Liver (tissue), 9 donors: ENCODE measurements around the gene SESTD1. TPM values are rescaled to one million over a fixed set of nuclear protein-coding genes. Genes with fewer than 3 reads are reported as not detected.

ENCODE experiments used
- DNase-seq: peaks from one replicate; pipeline ENCODE4 v3.0.0-alpha.2; 2017; ENCODE audit warnings: low spot score
- H3K27ac ChIP-seq, 2 donors: one replicate each; pipeline ENCODE4 v1.7.0; 2013; ENCODE audit warnings: inconsistent platforms in 2 of 2, low read length in 2 of 2, control low read depth in 1 of 2, low read depth in 1 of 2, mild to moderate bottlenecking in 1 of 2
- H3K27me3 ChIP-seq, 4 donors: one replicate each; pipeline versions ENCODE4 v1.6.1 to v1.7.0; 2013; ENCODE audit warnings: low read length in 3 of 4, inconsistent platforms in 1 of 4, mild to moderate bottlenecking in 1 of 4, moderate library complexity in 1 of 4; ENCODE audit not compliant: control insufficient read depth in 4 of 4, insufficient read depth in 4 of 4
- H3K36me3 ChIP-seq, 4 donors: one replicate each; pipeline versions ENCODE4 v1.6.1 to v1.7.0; 2013; ENCODE audit warnings: low read length in 3 of 4, mild to moderate bottlenecking in 3 of 4, low read depth in 1 of 4, moderate library complexity in 1 of 4; ENCODE audit not compliant: control insufficient read depth in 4 of 4, insufficient read depth in 3 of 4
- H3K4me1 ChIP-seq, 4 donors: one replicate each; pipeline versions ENCODE4 v1.6.1 to v1.7.0; 2013; ENCODE audit warnings: low read length in 3 of 4, mild to moderate bottlenecking in 3 of 4, moderate library complexity in 1 of 4; ENCODE audit not compliant: control insufficient read depth in 4 of 4, insufficient read depth in 4 of 4
- H3K4me3 ChIP-seq, 3 donors: one replicate each; pipeline versions ENCODE4 v1.6.1 to v1.7.0; 2013; ENCODE audit warnings: low read length in 3 of 3, control low read depth in 1 of 3, low read depth in 1 of 3, mild to moderate bottlenecking in 1 of 3
- H3K9ac ChIP-seq, 2 donors: one replicate each; pipeline ENCODE4 v1.7.0; 2013; ENCODE audit warnings: low read length in 2 of 2, mild to moderate bottlenecking in 2 of 2, moderate library complexity in 2 of 2, control low read depth in 1 of 2, low read depth in 1 of 2
- H3K9me3 ChIP-seq, 4 donors: one replicate each; pipeline versions ENCODE4 v1.6.1 to v1.7.0; 2013; ENCODE audit warnings: low read length in 3 of 4; ENCODE audit not compliant: control insufficient read depth in 4 of 4
- EGR1 ChIP-seq, 2 donors: IDR thresholded peaks; 2 replicates each; pipeline ENCODE4 v1.6.1; 2016 to 2018; ENCODE audit warnings: antibody characterized with exemption in 2 of 2, low read depth in 2 of 2
- FOXA2 ChIP-seq: IDR thresholded peaks from 2 replicates; pipeline ENCODE4 v1.6.1; 2016; ENCODE audit warnings: antibody characterized with exemption
- GABPA ChIP-seq, 2 donors: IDR thresholded peaks in 1 of 2; conservative IDR thresholded peaks in 1 of 2; 2 replicates each; pipeline ENCODE4 v1.6.1; 2016; ENCODE audit warnings: antibody characterized with exemption in 2 of 2, mild to moderate bottlenecking in 1 of 2, moderate library complexity in 1 of 2
- HNF4A ChIP-seq, 2 donors: conservative IDR thresholded peaks; 2 replicates each; pipeline ENCODE4 v1.6.1; 2016; ENCODE audit warnings: antibody characterized with exemption in 2 of 2, mild to moderate bottlenecking in 2 of 2
- HNF4G ChIP-seq: IDR thresholded peaks from 2 replicates; pipeline ENCODE4 v1.6.1; 2016; ENCODE audit warnings: antibody characterized with exemption
- JUND ChIP-seq, 2 donors: IDR thresholded peaks; 2 replicates each; pipeline ENCODE4 v1.6.1; 2016; ENCODE audit warnings: antibody characterized with exemption in 2 of 2
- MAX ChIP-seq: IDR thresholded peaks from 2 replicates; pipeline ENCODE4 v1.6.1; 2016; ENCODE audit warnings: antibody characterized with exemption
- NR2F2 ChIP-seq: IDR thresholded peaks from 2 replicates; pipeline ENCODE4 v1.6.1; 2016; ENCODE audit warnings: antibody characterized with exemption
- RAD21 ChIP-seq, 2 donors: IDR thresholded peaks; 2 replicates each; pipeline ENCODE4 v1.6.1; 2016; ENCODE audit warnings: antibody characterized with exemption in 2 of 2, mild to moderate bottlenecking in 2 of 2
- RXRA ChIP-seq, 2 donors: IDR thresholded peaks; 2 replicates each; pipeline ENCODE4 v1.6.1; 2017 to 2018; ENCODE audit warnings: antibody characterized with exemption in 2 of 2, mild to moderate bottlenecking in 1 of 2
- TAF1 ChIP-seq: conservative IDR thresholded peaks from 2 replicates; pipeline ENCODE4 v1.6.1; 2016; ENCODE audit warnings: antibody characterized with exemption, mild to moderate bottlenecking
- YY1 ChIP-seq: IDR thresholded peaks from 2 replicates; pipeline ENCODE4 v1.6.1; 2016; ENCODE audit warnings: antibody characterized with exemption, mild to moderate bottlenecking
- WGBS: extraction: QIAGEN DNeasy Blood & Tissue Kit; methylation state at CpG from one replicate; pipeline ENCODE4 v1.1.7; 2013; 5-methylcytosine and 5-hydroxymethylcytosine counted together
- polyA plus RNA-seq, 2 donors: library from polyadenylated mRNA; stranded (reverse) in 1 of 2; unstranded in 1 of 2; fragments of 200-250 nt in 1 of 2; fragments of >200 nt in 1 of 2; fragmentation: Nextera tagmentation in 1 of 2; extraction: Ambion mirVana in 1 of 2; gene quantifications; one replicate each; pipeline versions ENCODE4 v1.2.1 to v1.2.3, GENCODE V29; 2013 to 2015
- total RNA-seq, 2 donors: library from RNA; depleted of rRNA; stranded (reverse); fragments of >200 nt; gene quantifications; one replicate each; pipeline ENCODE4 v1.2.3, GENCODE V29; 2014
- TF ChIP-seq, protein P1 (sequence below): IDR thresholded peaks from 2 replicates; pipeline ENCODE4 v1.6.1; 2016; ENCODE audit warnings: antibody characterized with exemption
- TF ChIP-seq, protein P2 (sequence below): fragments of 150-350 bp; IDR thresholded peaks from 2 replicates; pipeline ENCODE4 v1.5.1; 2017; ENCODE audit warnings: improper control_type of control experiment, low read depth, low read length; ENCODE audit not compliant: missing input control
- TF ChIP-seq, protein P3 (sequence below): IDR thresholded peaks from 2 replicates; pipeline ENCODE4 v1.6.1; 2016; ENCODE audit warnings: antibody characterized with exemption
- donor health status: healthy.
- donor health status: healthy.
- donor health status: healthy.
- donor health status: healthy.
- donor health status: healthy.

The SESTD1 gene
- total and polyA plus RNA-seq, 4 donors: 6.3 to 10.1 (median 7.4) TPM

GRCh38 chr2:179123272-179123662 lies 141.4 kb downstream of the SESTD1 start (continued):
- TF ChIP-seq, protein P1, sequence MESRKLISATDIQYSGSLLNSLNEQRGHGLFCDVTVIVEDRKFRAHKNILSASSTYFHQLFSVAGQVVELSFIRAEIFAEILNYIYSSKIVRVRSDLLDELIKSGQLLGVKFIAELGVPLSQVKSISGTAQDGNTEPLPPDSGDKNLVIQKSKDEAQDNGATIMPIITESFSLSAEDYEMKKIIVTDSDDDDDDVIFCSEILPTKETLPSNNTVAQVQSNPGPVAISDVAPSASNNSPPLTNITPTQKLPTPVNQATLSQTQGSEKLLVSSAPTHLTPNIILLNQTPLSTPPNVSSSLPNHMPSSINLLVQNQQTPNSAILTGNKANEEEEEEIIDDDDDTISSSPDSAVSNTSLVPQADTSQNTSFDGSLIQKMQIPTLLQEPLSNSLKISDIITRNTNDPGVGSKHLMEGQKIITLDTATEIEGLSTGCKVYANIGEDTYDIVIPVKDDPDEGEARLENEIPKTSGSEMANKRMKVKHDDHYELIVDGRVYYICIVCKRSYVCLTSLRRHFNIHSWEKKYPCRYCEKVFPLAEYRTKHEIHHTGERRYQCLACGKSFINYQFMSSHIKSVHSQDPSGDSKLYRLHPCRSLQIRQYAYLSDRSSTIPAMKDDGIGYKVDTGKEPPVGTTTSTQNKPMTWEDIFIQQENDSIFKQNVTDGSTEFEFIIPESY: no peak
- TF ChIP-seq HNF4G (no peak), TAF1 (no peak), RXRA (IDR thresholded peaks at IDR 0.05) (no peak)

GRCh38 chr2:179107737-179108136 lies 156.9 kb downstream of the SESTD1 start:
- Histone ChIP-seq H3K36me3 (peaks cover 3 to 19% (median 13%) of the 10 kb centered on the region in 4 donors), H3K27me3 (no peaks in the 10 kb centered on the region)

GRCh38 chr2:179106676-179107428 lies 157.8 kb downstream of the SESTD1 start:
- H3K36me3 ChIP-seq: peaks cover 3 to 12% (median 9%) of the 10 kb centered on the region in 4 donors
- DNase-seq: no peak
- 65% methylated on average over 3 of the region's 3 CpGs for WGBS
- no peaks in the 10 kb centered on the region for H3K4me1 ChIP-seq
- no peaks in the 10 kb centered on the region for H3K9me3 ChIP-seq
- no peak overlapping the region for H3K9ac ChIP-seq
- H3K27ac ChIP-seq: no peak overlapping the region
- no peak overlapping the region for H3K4me3 ChIP-seq
- TF ChIP-seq HNF4A (conservative IDR thresholded peaks at IDR 0.05): peak in 1 of 2 donors; percentile 11
- peak; percentile 87 to 95 for TF ChIP-seq JUND (IDR thresholded peaks at IDR 0.05)
- no peak for TF ChIP-seq HNF4G
- TF ChIP-seq, protein P1: no peak
- TF ChIP-seq, protein P2, sequence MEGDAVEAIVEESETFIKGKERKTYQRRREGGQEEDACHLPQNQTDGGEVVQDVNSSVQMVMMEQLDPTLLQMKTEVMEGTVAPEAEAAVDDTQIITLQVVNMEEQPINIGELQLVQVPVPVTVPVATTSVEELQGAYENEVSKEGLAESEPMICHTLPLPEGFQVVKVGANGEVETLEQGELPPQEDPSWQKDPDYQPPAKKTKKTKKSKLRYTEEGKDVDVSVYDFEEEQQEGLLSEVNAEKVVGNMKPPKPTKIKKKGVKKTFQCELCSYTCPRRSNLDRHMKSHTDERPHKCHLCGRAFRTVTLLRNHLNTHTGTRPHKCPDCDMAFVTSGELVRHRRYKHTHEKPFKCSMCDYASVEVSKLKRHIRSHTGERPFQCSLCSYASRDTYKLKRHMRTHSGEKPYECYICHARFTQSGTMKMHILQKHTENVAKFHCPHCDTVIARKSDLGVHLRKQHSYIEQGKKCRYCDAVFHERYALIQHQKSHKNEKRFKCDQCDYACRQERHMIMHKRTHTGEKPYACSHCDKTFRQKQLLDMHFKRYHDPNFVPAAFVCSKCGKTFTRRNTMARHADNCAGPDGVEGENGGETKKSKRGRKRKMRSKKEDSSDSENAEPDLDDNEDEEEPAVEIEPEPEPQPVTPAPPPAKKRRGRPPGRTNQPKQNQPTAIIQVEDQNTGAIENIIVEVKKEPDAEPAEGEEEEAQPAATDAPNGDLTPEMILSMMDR: no peak
- TF ChIP-seq, protein P3, sequence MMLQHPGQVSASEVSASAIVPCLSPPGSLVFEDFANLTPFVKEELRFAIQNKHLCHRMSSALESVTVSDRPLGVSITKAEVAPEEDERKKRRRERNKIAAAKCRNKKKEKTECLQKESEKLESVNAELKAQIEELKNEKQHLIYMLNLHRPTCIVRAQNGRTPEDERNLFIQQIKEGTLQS: peak; percentile 60
- no peak for TF ChIP-seq RXRA (IDR thresholded peaks at IDR 0.05)
- TF ChIP-seq MAX: no peak
- TF ChIP-seq YY1: peak; percentile 36
- no peak for TF ChIP-seq NR2F2
- no peak for TF ChIP-seq FOXA2
- TF ChIP-seq EGR1 (IDR thresholded peaks at IDR 0.05; ENCODE audit: low read depth in 2 of 2): no peak
- H3K27me3 ChIP-seq: no peaks in the 10 kb centered on the region

More at GRCh38 chr2:179107737-179108136, 156.9 kb downstream of the SESTD1 start:
- Histone ChIP-seq H3K9ac (no peak overlapping the region), H3K9me3 (no peaks in the 10 kb centered on the region), H3K4me1 (no peaks in the 10 kb centered on the region), H3K4me3 (no peak overlapping the region), H3K27ac (no peak overlapping the region)
- TF ChIP-seq JUND (IDR thresholded peaks at IDR 0.05) (no peak), GABPA (IDR thresholded peaks at IDR 0.05 in 1 of 2, conservative IDR thresholded peaks at IDR 0.05 in 1 of 2) (no peak), RAD21 (IDR thresholded peaks at IDR 0.05) (no peak), MAX (no peak), HNF4A (conservative IDR thresholded peaks at IDR 0.05) (peak in 1 of 2 donors; percentile 6), HNF4G (no peak)
- TF ChIP-seq, protein P2: no peak
- no peak for DNase-seq
